ENCODE results near the gene HDAC7. TPM values are rescaled to one million over a fixed set of nuclear protein-coding genes. Genes with fewer than 3 reads are reported as not detected.

The HDAC7 gene
- total RNA-seq, 1 donor from 2014 or later, result 92.2 TPM

- no peak overlapping the region for H3K4me3 ChIP-seq (ENCODE audit: insufficient read depth, low read depth, low read length)
- no peak for FAIRE-seq
- no peak overlapping the region for H3K4me2 ChIP-seq (ENCODE audit: low read length)
- no peaks in the 10 kb centered on the region for H3K36me3 ChIP-seq (ENCODE audit: insufficient read depth, low read length)
- H3K9me3 ChIP-seq (ENCODE audit: insufficient read depth, low read depth, low read length), result no peaks in the 10 kb centered on the region
- peaks cover 19% of the 10 kb centered on the region for H3K27me3 Mint-ChIP-seq (ENCODE audit: low read depth, unreplicated experiment)
- H3K27ac ChIP-seq (ENCODE audit: low read depth, low read length), result no peak overlapping the region
- peaks cover 9% of the 10 kb centered on the region for H3K4me1 Mint-ChIP-seq (ENCODE audit: low read depth, unreplicated experiment)
- peaks cover 15% of the 10 kb centered on the region for H3K4me1 ChIP-seq (ENCODE audit: insufficient read depth, low read length)
- H3K27me3 ChIP-seq (ENCODE audit: insufficient read depth, low read length), result no peaks in the 10 kb centered on the region
- DNase-seq (ENCODE audit: low read depth), result no peak
- H4K20me1 ChIP-seq (ENCODE audit: insufficient read depth, low read length), result no peaks in the 10 kb centered on the region
- peaks cover 5% of the 10 kb centered on the region for H3K9me3 Mint-ChIP-seq (ENCODE audit: unreplicated experiment)
- no peak overlapping the region for H3K4me3 Mint-ChIP-seq (ENCODE audit: unreplicated experiment)
- no peak overlapping the region for H3K9ac ChIP-seq (ENCODE audit: low read length)
- H3K79me2 ChIP-seq (ENCODE audit: insufficient read depth, low read length), result no peaks in the 10 kb centered on the region
- peaks cover 7% of the 10 kb centered on the region for H3K36me3 Mint-ChIP-seq (ENCODE audit: low read depth, unreplicated experiment)
- H2AFZ ChIP-seq (ENCODE audit: low read depth, low read length), result no peak overlapping the region
- H3K27ac Mint-ChIP-seq (ENCODE audit: unreplicated experiment), result peak overlapping the region; percentile 48
- TF ChIP-seq CTCF (IDR thresholded peaks at IDR 0.05; ENCODE audit: insufficient read depth, low read depth, low read length) (peak; percentile 26), EZH2 (IDR thresholded peaks at IDR 0.05; ENCODE audit: insufficient read depth, low read length) (no peak)
These were observed 52.4 kb downstream of the HDAC7 start for GRCh38 chr12:47767216-47767724.

GRCh38 chr12:47766502-47767215 lies 53.0 kb downstream of the HDAC7 start:
- no peak overlapping the region for H3K27ac ChIP-seq (ENCODE audit: low read depth, low read length)
- DNase-seq (ENCODE audit: low read depth) (no peak), FAIRE-seq (no peak)
- H3K27ac Mint-ChIP-seq (ENCODE audit: unreplicated experiment), result no peak overlapping the region
- no peaks in the 10 kb centered on the region for H3K27me3 ChIP-seq (ENCODE audit: insufficient read depth, low read length)
- H3K36me3 ChIP-seq (ENCODE audit: insufficient read depth, low read length), result no peaks in the 10 kb centered on the region
- H3K4me2 ChIP-seq (ENCODE audit: low read length), result no peak overlapping the region
- no peak overlapping the region for H3K9ac ChIP-seq (ENCODE audit: low read length)
- peaks cover 5% of the 10 kb centered on the region for H3K9me3 Mint-ChIP-seq (ENCODE audit: unreplicated experiment)
- no peaks in the 10 kb centered on the region for H3K79me2 ChIP-seq (ENCODE audit: insufficient read depth, low read length)
- no peaks in the 10 kb centered on the region for H4K20me1 ChIP-seq (ENCODE audit: insufficient read depth, low read length)
- H2AFZ ChIP-seq (ENCODE audit: low read depth, low read length), result no peak overlapping the region
- no peak overlapping the region for H3K4me3 Mint-ChIP-seq (ENCODE audit: unreplicated experiment)
- TF ChIP-seq EZH2 (IDR thresholded peaks at IDR 0.05; ENCODE audit: insufficient read depth, low read length) (no peak), CTCF (IDR thresholded peaks at IDR 0.05; ENCODE audit: insufficient read depth, low read depth, low read length) (no peak)
- H3K4me1 Mint-ChIP-seq (ENCODE audit: low read depth, unreplicated experiment), result peaks cover 9% of the 10 kb centered on the region
- H3K4me1 ChIP-seq (ENCODE audit: insufficient read depth, low read length), result peaks cover 15% of the 10 kb centered on the region
- H3K36me3 Mint-ChIP-seq (ENCODE audit: low read depth, unreplicated experiment), result peaks cover 7% of the 10 kb centered on the region
- peaks cover 20% of the 10 kb centered on the region for H3K27me3 Mint-ChIP-seq (ENCODE audit: low read depth, unreplicated experiment)
- H3K9me3 ChIP-seq (ENCODE audit: insufficient read depth, low read depth, low read length), result no peaks in the 10 kb centered on the region
- no peak overlapping the region for H3K4me3 ChIP-seq (ENCODE audit: insufficient read depth, low read depth, low read length)

Measured in astrocyte (in vitro differentiated cells and primary cell).